HL-60/S4 treated with phorbol 12-myristate 13-acetate at 8.2 ng/mL for 4 days and 3 days (cell line): ENCODE measurements around the gene ETF1.

ENCODE experiments used
- in situ Hi-C: fragments of 300-500 bp; cut with MboI; formaldehyde crosslinking; loops from 2 replicates; pipeline ENCODE4 v1.15.0; 2022; ENCODE audit warnings: low sequenced_read_pairs

ETF1 gene

DNA sequence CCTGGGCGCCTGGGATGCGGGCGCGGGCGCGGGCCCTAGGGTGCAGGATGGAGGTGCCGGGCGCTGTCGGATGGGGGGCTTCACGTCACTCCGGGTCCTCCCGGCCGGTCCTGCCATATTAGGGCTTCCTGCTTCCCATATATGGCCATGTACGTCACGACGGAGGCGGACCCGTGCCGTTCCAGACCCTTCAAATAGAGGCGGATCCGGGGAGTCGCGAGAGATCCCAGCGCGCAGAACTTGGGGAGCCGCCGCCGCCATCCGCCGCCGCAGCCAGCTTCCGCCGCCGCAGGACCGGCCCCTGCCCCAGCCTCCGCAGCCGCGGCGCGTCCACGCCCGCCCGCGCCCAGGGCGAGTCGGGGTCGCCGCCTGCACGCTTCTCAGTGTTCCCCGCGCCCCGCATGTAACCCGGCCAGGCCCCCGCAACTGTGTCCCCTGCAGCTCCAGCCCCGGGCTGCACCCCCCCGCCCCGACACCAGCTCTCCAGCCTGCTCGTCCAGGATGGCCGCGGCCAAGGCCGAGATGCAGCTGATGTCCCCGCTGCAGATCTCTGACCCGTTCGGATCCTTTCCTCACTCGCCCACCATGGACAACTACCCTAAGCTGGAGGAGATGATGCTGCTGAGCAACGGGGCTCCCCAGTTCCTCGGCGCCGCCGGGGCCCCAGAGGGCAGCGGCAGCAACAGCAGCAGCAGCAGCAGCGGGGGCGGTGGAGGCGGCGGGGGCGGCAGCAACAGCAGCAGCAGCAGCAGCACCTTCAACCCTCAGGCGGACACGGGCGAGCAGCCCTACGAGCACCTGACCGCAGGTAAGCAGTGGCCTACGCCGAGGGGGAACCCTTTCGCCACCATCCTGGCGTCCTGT lies 77.5 kb downstream of the ETF1 start, which contains the start of gene EGR1:
TSS of gene EGR1 (plus strand) at position 219 of the 864 bp plus-strand sequence. CDS start at position 502, 283 bp downstream.
- in situ Hi-C loops: no loop called here

DNA sequence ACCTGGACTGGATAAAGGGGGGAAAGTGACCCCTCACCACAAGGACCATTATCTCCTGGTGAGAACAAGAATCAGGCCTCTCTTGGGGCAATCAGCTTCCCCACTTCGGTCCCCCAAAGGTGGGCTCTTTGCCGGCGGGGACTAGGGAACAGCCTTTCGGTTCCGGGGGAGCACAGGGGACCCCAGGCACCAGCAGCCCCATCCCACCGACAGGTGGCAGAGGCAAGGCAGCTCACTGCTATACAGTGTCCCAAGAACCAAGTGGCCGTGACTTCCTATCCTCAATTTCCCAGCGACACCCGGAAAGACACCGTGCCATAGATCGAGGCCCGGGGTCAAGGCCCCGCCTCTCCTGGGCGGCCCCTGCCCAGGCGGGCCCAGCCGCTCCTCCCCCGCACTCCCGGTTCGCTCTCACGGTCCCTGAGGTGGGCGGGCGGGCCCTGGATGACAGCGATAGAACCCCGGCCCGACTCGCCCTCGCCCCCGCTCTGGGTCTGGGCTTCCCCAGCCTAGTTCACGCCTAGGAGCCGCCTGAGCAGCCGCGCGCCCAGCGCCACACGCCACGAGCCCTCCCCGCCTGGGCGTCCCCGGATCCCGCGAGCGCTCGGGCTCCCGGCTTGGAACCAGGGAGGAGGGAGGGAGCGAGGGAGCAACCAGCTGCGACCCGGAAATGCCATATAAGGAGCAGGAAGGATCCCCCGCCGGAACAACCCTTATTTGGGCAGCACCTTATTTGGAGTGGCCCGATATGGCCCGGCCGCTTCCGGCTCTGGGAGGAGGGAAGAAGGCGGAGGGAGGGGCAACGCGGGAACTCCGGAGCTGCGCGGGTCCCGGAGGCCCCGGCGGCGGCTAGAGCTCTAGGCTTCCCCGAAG lies 78.4 kb downstream of the ETF1 start:
- in situ Hi-C loops: no loop called here

DNA sequence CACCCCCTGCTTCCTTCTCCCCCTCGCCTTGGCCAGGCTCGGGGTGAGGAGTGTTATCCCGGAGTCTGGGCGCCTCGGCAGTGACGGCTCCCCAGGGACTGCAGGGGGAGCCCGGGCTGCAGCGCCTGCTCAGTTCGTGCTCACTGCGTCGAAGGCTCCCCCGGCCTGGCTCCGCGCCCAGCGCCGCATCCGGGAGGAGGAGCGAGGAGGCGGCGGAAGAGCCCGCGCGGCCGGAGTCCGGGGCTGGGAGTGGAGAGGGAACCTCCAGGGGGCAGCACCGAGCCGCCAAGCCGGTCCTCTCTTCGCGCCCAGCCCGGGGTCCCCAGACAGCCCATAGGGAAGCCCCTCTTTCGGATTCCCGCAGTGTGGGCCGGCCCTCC lies 79.0 kb downstream of the ETF1 start:
- in situ Hi-C loops: no loop called here

DNA sequence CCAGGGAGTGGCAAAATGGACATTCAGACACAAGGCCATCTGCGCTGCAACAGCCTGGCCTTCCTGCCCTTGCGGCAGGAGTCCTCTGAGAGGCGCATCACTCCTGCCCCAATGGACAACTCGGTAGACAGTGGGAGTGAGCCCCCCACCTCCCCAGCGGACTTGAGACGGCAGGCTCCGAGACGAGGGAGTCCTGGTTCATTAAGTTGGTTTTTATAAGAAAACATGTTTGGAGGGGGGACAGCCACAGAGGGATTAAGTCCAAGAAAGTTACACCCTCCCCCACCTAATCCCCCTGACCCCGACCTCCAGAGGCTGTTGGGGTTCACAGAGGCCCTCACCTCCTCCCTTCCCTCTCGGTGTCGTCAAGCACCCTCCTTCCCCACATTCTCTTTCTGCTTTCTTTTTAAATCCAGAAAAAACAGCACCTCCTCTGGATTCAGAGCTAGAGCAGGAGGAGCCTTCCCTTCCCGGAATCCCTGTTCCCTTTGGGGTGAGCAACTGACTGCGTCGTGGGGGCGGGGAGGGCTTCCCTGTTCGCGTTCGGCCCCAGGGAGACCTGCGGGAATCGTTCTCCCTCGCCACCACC lies 79.5 kb downstream of the ETF1 start:
- in situ Hi-C loops: no loop called here

DNA sequence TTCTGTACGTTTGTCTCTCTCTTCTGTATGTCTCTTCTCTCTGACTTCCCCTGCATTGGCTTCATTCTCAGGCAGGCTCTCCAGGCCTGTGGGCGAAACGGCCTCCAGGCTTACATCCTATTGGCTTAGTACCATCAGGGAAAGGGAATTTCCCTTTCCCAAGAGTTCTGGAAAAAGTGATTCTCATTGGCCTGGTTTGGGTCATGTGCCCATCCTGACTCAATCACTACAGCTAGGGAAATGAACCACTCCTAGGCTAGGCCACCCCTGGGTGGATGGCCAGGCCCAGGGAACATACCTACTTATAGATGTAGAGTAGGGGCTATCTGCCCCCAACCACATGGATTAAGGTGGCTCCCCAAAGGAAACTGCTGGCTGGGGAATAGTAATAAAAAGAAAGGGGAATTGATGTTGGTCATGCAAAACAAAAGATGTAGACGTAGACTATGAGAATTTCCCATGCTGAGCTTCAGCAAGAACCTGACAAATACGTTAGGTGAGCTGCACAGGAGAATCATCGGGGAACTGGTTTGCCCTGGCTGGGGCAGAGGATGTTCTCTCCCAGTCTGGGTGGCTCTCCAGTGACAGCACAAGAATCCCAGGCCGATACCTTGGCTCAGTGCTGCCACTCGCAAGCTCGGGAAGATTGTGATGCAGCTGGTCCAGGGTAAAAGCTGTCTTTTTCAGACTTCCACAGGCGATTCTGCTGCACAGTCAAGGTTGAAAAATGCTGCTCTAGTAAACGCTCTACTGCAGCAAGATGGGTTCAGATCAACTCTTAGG lies 81.5 kb downstream of the ETF1 start:
- in situ Hi-C loops: no loop called here

DNA sequence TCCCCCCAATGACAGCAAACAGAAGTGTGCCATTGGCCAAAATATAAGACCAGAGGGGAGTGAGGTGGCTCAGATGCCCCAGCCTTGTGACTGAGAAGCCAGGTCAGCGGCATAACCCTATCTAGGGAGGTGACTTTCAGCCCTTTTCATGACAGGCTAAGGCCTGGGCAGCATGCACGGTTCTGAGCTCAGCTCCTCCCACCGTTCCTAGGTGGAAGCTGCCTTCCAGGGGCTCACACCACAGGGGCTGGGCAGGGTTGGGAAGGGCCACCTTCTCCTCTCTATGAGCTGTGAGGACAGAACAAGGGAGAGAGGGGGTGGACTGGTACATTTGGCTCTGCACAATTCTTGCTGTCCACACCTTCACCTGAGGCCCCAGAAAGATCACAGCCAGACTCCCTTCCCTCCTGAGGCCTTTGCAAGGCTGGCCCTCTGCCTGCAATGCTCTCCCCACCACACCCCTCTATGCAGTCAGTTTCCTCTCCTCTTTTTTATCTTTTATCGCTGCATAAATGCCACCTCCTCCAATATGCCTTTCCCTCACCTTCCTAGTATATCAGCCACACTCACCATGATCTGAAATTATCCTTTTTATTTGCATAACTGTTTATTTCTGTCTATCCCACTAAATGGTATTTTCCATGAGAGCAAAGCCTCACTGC lies 82.9 kb downstream of the ETF1 start:
- in situ Hi-C loops: no loop called here

DNA sequence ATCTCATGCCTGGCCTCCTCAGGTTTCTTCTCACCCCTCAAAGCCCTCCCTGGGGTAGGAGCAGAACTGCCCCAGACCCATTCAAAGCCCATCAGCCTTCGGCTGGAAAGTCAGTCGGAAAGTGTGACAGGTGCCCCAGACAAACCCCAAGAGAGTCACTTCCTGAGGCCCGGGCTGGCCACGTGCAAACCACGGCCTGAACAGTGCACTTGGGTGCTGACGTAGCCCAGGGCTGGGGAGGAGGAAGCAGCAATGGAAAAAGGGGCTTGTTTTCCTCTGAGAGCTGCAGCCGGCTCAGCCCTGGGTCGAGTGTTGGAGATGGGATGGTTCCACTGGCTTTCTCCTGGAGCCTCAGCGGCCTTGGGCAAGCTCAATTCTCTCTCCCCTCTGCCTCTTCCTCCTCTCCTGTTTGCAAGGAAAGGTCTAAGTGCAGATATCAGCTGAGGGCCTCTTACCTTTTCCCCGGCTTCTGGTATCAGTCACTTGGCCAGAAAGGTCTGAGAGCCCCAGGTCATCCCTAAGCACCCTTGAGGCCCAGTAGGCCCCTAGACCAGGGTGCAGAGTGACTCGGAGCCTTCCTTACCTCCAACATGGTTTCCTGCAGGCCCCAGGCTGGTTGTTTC lies 83.6 kb downstream of the ETF1 start:
- in situ Hi-C loops: no loop called here

DNA sequence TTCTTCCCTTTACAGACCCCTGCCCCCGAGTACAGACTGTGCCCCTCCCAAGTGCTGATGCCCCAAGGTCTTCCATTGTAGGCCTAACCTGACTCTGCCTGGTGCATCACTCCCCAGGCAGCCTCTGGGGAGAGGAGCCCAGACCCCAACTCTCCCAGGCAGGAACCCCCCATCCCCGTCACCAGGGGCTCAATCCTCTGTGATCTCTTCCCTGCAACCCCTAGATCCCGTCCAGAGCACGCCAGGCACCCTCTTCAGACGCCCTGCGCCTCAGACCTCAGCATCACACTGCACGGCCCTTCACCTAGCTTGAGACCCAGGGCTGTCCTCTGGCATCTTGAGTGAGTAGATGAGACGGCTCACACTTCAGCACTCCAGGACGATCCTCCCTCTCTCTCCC lies 84.2 kb downstream of the ETF1 start:
- in situ Hi-C loops: no loop called here

DNA sequence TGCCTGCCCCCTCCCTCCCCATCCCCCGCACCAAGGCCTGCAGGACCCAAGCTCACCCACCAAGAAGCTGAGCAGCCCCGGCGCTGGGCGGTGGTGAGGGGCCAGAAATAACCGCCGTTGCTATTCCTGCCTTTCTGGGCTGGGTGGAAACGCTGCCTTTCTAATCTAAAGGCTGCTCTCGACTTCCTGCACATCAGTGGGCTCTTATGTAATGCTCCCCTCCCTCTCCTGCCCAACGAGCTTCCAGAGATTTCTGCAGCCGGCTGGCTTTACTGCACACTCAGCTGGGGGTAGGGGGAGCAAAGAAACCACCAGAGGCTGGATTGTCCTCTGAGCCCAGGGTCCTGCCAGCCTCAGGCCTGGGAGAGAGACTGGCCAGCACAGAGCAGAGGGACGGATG lies 84.7 kb downstream of the ETF1 start:
- in situ Hi-C loops: no loop called here

DNA sequence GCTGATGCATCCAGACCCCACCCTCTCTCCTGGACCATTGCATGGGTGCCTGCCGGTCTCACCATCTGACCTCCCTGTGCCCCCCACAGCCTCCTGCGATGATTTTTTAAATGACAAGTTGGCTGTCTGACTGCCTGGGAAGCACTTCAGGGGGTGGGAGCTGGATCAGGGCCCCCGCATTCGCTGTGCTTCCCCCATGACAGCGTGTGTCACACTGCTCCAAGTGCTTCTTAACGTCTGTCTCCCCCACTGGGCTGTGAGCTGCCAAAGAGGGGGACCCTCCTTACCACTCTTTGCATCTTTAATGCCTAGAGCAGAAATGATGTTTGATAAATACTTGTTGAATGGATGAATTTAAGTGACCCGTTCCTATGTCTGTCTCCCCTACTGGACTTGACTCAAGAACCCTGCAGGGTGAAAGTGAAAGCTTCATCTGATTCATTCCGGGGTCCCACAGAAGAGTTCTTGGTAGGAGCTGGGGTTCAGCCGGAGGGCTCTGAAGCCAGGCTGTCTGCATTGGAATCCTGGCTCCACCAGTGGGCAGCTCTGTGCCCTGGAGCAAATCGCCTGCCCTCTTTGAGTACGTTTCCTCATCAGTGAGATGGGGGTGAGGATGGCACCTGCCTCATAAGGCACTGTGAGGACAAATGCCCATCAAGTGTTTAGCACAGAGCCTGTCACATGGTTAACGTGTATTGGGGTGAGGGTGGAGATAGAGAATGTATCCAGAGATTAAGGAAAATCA lies 85.3 kb downstream of the ETF1 start:
- in situ Hi-C loops: no loop called here
